Erythroblast (primary cell): ENCODE data around the gene ZMIZ1.

ENCODE experiments used
- GATA1 ChIP-seq: IDR thresholded peaks from 2 replicates; pipeline ENCODE4 v1.6.1; 2011; ENCODE audit warnings: low read depth, mild to moderate bottlenecking, control low read depth, low read length, moderate library complexity
- POLR2A ChIP-seq: IDR thresholded peaks from 2 replicates; pipeline ENCODE4 v1.6.1; 2011; ENCODE audit warnings: mild to moderate bottlenecking, low read length

- no peak for TF ChIP-seq POLR2A
- no peak for TF ChIP-seq GATA1
Measured at GRCh38 chr10:79181227-79181626, 112.5 kb downstream of the ZMIZ1 start.
